Mucosa of rectum (tissue), 2 donors: ENCODE results near the gene NUDT4B.
"Not testable (repeated sequence)": the region's sequence is repeated elsewhere in the genome, so short reads cannot be mapped to it uniquely, and the experiment has no call there.

ENCODE experiments used
- H3K27ac ChIP-seq, 2 donors: one replicate each; pipeline ENCODE4 v1.7.0; 2013; ENCODE audit warnings: inconsistent platforms in 2 of 2, low read depth in 2 of 2, low read length in 2 of 2
- H3K27me3 ChIP-seq, 2 donors: one replicate each; pipeline ENCODE4 v1.7.0; 2013; ENCODE audit warnings: low read length in 2 of 2; ENCODE audit not compliant: control insufficient read depth in 2 of 2, insufficient read depth in 2 of 2
- H3K36me3 ChIP-seq, 2 donors: one replicate each; pipeline ENCODE4 v1.7.0; 2013; ENCODE audit warnings: low read length in 2 of 2; ENCODE audit not compliant: control insufficient read depth in 2 of 2, insufficient read depth in 2 of 2
- H3K4me1 ChIP-seq, 2 donors: one replicate each; pipeline ENCODE4 v1.7.0; 2013; ENCODE audit warnings: low read length in 2 of 2, mild to moderate bottlenecking in 1 of 2; ENCODE audit not compliant: control insufficient read depth in 2 of 2, insufficient read depth in 2 of 2
- H3K4me3 ChIP-seq, 2 donors: one replicate each; pipeline ENCODE4 v1.7.0; 2013; ENCODE audit warnings: low read length in 2 of 2
- H3K9ac ChIP-seq, 2 donors: one replicate each; pipeline ENCODE4 v1.7.0; 2013; ENCODE audit warnings: low read length in 2 of 2, low read depth in 1 of 2, mild to moderate bottlenecking in 1 of 2
- H3K9me3 ChIP-seq, 2 donors: one replicate each; pipeline ENCODE4 v1.7.0; 2013; ENCODE audit warnings: low read length in 2 of 2; ENCODE audit not compliant: control insufficient read depth in 2 of 2
- donor health status: healthy.
- donor health status: Normal muscosa, but diverticular disease.

NUDT4B gene

DNA sequence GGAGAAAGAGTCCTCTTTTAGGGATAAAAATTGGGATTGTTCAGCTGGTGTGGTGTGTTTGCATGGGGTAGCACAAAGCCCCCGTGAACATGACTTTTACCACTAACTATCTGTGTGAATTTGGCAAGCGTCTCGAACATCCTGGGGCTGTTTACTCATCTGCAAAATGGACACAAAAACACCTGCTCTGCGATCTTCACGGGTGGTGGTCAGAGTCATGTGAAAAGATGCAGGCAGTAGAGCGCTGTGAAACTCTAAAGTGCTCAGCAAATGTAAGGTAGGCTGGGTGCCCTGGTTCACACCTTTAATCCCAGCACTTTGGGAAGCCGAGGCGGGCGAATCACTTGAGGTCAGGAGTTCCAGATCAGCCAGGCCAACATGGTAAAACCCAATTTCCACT is 27.7 kb upstream of the NUDT4B start:
- H3K9me3 ChIP-seq, H3K27ac ChIP-seq, H3K27me3 ChIP-seq, H3K4me1 ChIP-seq, H3K4me3 ChIP-seq, H3K9ac ChIP-seq, H3K36me3 ChIP-seq: not testable (repeated sequence)

DNA sequence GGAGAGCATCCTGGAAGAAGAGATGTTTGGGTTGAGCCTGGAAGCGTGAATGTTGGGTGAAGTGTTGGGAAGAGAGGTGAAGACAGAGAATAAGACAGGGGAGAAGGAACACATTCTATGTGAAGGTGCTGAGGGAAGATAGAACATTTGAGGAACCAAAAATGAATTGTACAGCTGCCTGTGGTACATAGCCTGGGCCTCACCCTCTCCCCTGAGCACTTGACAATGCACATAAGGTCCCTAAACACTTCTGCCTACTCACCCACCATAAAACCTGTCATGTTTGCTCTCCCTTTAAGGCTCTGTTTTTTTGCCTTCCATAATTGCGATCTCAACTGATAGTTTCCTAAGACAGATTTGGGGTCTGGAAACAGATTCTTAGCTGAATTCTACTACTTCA is 25.8 kb upstream of the NUDT4B start:
- not testable (repeated sequence) for H3K27me3 ChIP-seq, H3K36me3 ChIP-seq, H3K9ac ChIP-seq, H3K4me3 ChIP-seq, H3K9me3 ChIP-seq, H3K27ac ChIP-seq, H3K4me1 ChIP-seq

DNA sequence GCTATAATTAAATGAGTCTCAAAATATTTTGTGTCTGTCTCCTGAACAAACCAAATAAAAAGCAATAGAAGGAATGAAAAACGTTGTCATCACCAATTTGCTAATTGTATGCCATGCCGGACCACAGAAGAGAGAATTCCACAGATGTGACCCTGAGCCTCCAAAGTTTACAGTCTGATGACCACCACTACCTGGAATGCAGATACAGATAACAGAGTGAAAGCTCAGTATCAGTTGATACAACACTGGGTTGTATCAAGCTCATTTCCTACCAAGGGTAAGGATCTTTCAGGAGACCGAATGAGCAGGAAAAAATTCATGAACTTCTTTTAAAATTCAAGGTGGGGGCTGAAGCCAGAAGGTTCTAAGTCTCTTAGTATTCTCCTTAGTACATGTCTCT is 25.1 kb upstream of the NUDT4B start:
- not testable (repeated sequence) for H3K9me3 ChIP-seq, H3K4me1 ChIP-seq, H3K36me3 ChIP-seq, H3K4me3 ChIP-seq, H3K27ac ChIP-seq, H3K27me3 ChIP-seq, H3K9ac ChIP-seq

DNA sequence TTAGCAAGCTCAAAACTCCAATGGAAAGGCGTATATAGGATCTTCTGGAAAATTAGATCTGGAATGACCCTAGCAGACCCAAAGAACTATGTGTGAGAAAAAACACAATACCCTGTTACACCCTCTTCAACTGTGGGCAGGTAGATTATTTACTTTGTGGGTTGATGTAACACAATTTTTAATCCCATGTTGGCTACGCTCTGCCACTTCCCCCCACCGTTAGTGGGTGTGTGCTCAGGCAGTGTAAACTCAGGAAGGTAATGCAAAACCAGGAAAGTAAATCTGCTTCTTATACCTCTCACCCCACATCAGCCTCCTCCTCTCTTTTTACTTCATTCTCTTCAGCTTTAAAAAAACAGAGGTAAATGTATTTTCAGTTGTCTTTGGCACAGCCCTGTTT is 23.7 kb upstream of the NUDT4B start:
- not testable (repeated sequence) for H3K36me3 ChIP-seq, H3K9ac ChIP-seq, H3K4me1 ChIP-seq, H3K9me3 ChIP-seq, H3K27ac ChIP-seq, H3K27me3 ChIP-seq, H3K4me3 ChIP-seq

DNA sequence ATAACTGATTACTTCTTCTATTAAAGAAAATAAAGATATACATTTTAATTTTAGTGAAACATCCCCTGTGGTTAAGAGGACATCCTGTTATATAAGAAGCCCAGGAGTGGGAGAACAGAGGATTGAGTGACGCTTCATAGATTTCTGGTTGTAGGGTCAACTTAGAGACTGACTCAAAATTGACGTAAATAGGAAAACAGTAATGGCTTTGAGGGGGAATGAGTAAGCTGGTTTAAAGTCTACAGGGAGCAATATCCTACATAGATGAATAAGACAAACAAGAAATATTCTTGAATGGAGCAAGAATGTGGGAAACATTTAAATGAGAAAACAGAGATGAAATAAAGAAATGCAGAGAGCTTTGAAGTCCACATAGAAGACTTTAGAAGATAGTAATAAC is 20.7 kb upstream of the NUDT4B start:
- H3K9ac ChIP-seq, H3K9me3 ChIP-seq, H3K27me3 ChIP-seq, H3K4me1 ChIP-seq, H3K4me3 ChIP-seq, H3K27ac ChIP-seq, H3K36me3 ChIP-seq: not testable (repeated sequence)

DNA sequence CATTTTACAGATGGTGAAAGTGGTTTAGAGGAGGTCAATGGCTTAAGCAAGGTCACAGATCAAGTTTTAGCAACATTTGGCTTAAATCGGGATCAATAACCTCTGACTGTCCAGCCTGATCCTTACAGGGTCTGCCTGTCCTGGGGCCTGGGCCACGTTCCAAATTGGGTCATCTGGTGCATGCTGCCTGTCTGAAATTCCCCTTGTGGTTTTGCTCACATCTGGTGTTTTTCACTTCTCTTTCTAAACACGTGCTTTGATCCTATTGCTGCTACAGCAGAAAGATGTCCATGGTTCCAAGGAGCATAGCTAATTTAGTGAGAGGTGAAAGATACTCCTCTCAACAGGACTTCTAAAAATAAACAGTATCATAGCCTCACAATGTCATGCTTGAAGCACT is 19.4 kb upstream of the NUDT4B start:
- H3K27ac ChIP-seq, H3K4me3 ChIP-seq, H3K9ac ChIP-seq: not testable (repeated sequence)

DNA sequence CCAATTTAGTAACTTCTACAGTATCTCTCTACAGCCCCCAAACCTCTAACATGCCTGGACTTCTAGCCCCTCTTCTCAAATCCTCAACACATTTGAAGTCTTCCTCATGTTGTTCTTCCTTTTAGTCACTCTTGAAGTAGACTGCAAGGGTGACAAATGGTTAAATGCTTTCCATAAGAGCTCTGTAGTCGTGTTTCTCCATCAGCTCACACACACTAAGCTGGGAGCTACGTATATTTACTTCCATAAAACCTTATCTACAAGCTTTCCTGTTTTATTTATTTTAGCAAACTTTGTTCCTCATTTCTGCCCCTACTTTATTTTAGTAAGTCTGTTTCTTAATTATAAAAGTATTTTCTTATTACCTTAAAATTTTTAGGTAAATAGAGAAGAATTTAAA is 19.0 kb upstream of the NUDT4B start:
- H3K4me3 ChIP-seq, H3K27me3 ChIP-seq, H3K4me1 ChIP-seq, H3K9me3 ChIP-seq, H3K27ac ChIP-seq, H3K36me3 ChIP-seq, H3K9ac ChIP-seq: not testable (repeated sequence)

More for the DNA sequence above, 19.4 kb upstream of the NUDT4B start:
- not testable (repeated sequence) for H3K36me3 ChIP-seq, H3K27me3 ChIP-seq, H3K9me3 ChIP-seq, H3K4me1 ChIP-seq

DNA sequence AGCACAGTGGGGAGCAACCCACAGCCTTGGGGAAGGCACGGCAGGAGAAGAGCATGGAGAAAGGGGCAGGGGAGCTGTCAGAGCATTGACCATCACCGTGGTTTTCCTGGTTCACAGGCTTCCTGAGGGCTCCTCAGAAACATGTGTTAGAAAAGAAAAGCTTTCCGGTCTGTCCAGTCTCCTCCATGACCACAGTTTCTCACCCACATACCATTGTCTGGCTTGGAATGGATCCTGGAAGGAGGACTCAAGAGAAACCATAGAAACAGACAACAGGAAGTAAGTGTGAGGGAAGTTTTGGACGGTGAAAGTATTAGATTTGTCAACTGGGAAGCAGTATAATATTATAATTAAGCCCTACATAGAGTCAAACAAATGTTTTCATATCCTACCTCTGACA is 16.3 kb upstream of the NUDT4B start:
- not testable (repeated sequence) for H3K27me3 ChIP-seq, H3K4me1 ChIP-seq, H3K9me3 ChIP-seq, H3K4me3 ChIP-seq, H3K27ac ChIP-seq, H3K36me3 ChIP-seq, H3K9ac ChIP-seq

DNA sequence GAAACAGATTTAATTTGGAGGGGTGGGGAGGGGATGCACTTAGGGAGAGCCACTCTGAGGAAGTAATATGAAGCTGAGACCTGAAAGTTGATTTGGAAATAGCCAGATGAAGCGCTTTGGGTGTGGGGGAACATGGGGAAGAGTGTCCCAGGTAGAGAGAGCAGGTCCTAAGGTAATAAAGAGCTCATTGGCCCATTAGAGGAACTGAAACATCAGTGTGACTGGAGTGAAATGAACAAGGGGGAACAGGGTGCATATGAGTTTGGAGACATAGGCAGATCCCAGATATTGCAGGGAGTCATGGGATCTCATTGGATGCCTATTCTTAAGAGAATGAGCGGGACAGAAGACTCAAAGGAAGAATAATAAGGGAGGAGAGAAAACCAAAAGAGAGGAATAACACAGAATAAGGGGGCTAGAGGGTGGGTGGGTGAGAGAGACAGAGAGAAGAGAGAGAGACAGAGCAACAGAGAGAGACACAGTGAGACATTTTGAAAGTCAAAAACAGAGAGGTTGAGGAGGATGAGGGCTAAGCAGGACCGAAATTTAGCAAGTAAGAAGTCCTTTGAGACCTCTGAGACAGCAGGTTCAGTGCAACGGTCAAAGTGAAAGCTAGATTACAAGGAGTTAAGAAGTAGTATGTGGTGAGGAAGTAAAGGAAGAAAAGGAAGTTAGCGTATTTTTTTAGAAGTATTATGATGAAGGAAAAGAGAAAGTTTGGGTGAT is 14.8 kb upstream of the NUDT4B start:
- H3K9ac ChIP-seq, H3K4me3 ChIP-seq, H3K9me3 ChIP-seq, H3K27ac ChIP-seq, H3K27me3 ChIP-seq, H3K4me1 ChIP-seq, H3K36me3 ChIP-seq: not testable (repeated sequence)

DNA sequence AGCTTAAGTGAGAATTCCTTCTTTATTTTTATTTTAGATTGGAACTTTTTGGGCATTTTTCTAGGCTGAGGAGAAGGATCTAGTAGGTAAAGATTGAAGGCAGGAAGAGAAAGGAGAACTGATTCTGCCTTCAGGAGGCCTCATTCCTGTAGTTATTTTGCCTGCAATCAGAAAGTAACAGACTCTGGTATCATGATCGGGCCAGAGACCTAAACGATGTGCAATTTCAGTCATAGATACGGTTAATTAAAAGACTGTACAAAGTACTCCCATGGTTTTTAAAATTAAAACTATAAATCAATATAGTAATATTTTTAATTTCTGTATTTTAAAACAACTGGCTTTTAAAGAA is 14.3 kb upstream of the NUDT4B start:
- not testable (repeated sequence) for H3K9me3 ChIP-seq, H3K4me1 ChIP-seq, H3K27ac ChIP-seq, H3K36me3 ChIP-seq, H3K9ac ChIP-seq, H3K27me3 ChIP-seq, H3K4me3 ChIP-seq

DNA sequence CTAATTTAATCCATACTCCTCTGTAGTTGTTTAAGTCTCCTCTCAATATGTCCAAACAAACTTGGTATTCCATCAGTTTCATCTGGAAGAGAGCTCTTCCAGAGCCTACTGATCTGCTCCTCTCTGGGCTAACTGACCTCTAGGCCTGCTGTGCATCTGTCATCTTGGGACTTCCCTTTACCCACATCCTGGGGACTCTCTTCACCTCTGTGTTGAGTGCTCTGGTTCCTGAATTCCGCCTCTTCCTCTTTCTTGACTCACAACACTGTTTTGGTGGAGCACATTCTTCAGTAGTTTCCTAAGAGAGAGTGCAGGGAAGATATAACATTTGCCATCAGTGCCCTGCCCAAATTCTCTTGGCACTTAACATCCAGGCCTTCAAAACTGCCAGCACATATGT is 13.0 kb upstream of the NUDT4B start:
- H3K27ac ChIP-seq, H3K4me1 ChIP-seq, H3K4me3 ChIP-seq, H3K36me3 ChIP-seq, H3K9ac ChIP-seq, H3K27me3 ChIP-seq, H3K9me3 ChIP-seq: not testable (repeated sequence)
